ENCODE data around the gene IDE. TPM values are rescaled to one million over a fixed set of nuclear protein-coding genes. Genes with fewer than 3 reads are reported as not detected.
"Not testable (repeated sequence)": the region's sequence is repeated elsewhere in the genome, so short reads cannot be mapped to it uniquely, and the experiment has no call there.

IDE gene
- 30.3 and 45.0 TPM in 2 replicates for total RNA-seq (2014; rRNA removed; shearing (Covaris generic))

DNA sequence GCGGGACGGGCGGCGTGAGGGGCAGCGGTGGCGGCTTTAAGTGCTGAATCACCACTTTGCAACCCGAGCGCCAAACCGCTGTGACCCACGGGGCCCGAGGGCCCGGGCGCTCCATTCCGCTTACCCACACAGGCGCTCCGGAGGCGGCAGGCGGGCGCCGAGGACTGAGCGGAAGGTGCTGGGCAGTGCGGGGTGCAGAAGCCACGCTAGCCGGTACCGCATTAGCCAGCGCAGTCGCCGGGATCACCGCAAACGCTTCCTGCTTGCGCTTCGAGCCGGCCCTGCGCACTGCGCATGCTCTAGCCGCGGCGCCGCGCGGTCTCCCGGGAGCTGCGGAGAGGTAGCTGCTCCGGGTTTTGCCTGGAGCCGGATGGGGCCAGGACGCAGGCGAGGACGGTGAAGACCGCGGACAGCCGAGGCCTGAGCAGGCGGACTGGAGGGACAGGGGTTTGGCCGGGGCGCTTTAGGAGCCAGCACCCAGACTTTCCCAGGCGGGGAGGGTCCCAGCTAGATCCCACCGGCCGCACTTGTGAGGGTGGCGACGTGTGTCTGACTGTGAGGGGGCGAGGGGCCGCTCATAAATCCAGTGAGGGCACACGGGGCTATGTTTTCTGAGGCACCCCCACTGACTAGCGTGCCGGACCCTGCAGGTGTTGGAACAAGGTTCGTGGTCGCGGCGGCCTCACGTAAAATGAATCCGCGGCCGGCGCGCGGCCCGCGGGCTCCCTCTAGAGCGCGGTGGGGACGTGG is at the start of gene IDE:
TSS of gene IDE (minus strand) at position 296 of the 750 bp plus-strand sequence. CDS start at position 222, 74 bp downstream.
- DNase-seq (ENCODE audit: low spot score), result peak; percentile 80
- in situ Hi-C loops (cut with HindIII; ENCODE audit: low sequenced_read_pairs), result no loop called here

DNA sequence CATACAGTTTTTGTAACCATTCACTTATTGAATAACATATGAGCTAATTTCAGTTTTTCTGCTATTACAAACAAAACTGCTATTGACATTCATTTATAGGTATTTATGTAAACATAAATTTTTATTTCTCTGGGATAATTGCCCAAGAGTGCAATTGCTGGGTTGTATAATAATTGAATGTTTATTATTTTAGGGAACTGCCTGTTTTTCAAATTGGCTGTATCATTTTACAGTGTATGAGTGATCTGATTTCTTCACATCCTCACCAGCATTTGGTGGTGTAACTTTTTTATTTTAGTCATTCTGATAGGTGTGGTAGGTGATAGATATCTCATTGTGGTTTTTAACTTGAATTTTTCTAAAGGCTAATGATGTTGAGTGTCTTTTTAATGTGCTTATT is 45.5 kb upstream of the IDE start:
- in situ Hi-C loops (cut with HindIII; ENCODE audit: low sequenced_read_pairs), result no loop called here

DNA sequence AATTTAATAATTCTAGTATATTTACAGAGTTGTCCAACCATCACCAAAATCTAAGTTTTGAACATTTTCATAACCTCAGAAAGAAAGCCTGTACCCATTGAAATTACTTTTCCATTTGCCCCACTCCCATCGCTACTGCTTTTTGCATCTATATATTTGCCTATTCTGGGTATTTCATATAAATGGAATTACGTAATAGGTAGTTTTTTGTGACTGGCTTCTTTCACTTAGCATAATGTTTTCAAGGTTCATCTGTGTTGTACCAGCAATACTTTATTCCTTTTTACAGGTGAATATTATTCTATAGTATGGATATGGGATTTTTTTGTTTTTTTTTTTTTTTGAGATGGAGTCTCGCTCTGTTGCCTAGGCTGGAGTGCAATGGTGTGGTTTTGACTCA is 41.6 kb upstream of the IDE start:
- DNase-seq (ENCODE audit: low spot score), result no peak
- in situ Hi-C loops (cut with HindIII; ENCODE audit: low sequenced_read_pairs), result no loop called here

More for the DNA sequence above, 45.5 kb upstream of the IDE start:
- no peak for DNase-seq (ENCODE audit: low spot score)

DNA sequence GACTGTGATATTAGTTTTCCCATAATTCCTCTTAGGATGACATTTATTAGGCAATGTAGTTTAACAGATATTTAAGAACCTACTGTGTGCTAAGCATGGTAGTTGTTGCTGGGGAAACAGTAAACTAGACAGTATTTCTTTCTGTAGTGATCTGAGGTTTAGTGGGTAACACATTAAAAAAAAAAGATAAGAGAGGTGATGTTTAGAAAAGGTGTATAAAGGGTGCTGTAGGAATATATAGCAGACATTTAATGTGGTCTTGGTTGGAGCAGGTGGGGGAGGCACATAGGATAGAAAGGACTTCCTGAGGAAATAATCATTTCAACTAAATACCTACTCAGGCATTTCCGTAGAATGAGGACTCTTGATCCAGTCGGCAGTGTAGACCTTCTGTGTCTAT is 30.9 kb upstream of the IDE start:
- in situ Hi-C loops (cut with HindIII; ENCODE audit: low sequenced_read_pairs), result no loop called here
- DNase-seq (ENCODE audit: low spot score), result no peak

DNA sequence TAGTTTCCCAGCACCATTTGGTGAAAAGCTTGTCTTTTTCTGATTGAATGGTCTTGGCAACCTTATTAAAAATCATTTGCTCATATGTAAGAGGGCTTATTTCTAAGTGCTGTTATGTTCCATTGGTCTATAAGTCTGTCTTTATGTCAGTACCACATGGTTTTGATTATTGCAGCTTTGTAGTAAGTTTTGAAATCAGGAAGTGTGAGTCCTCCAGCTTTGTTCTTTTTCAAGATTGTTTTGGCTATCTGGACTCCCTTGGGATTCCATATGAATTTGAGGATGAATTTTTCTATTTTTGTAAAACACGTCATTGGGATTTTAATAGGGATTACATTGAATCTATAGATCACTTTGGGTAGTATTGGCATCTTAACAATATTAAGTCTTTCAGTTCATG is 24.4 kb upstream of the IDE start:
- in situ Hi-C loops (cut with HindIII; ENCODE audit: low sequenced_read_pairs), result loop anchor here (10.0 kb wide), 1 partner anchor 46 kb away; no protein-coding TSS in a partner anchor
- no peak for DNase-seq (ENCODE audit: low spot score)

DNA sequence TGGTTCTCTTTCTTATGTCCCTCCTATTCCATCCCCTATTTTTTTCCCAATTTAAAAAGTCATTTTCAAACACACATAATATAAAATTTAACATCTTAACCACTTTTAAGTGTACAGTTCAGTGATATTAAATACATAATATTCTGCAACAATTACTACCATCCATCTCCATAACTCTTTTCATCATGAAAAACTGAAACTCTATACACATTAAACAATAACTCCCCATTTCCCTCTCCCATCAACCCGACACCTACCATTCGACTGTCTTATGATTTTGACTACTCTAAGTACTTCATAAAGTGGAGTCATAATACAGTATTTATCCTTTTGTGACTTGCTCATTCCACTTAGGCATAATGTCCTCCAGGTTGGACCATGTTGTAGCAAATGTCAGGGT is 21.6 kb upstream of the IDE start:
- in situ Hi-C loops (cut with HindIII; ENCODE audit: low sequenced_read_pairs), result loop anchor here (10.0 kb wide), 1 partner anchor 49 kb away; no protein-coding TSS in a partner anchor
- DNase-seq (ENCODE audit: low spot score), result no peak

DNA sequence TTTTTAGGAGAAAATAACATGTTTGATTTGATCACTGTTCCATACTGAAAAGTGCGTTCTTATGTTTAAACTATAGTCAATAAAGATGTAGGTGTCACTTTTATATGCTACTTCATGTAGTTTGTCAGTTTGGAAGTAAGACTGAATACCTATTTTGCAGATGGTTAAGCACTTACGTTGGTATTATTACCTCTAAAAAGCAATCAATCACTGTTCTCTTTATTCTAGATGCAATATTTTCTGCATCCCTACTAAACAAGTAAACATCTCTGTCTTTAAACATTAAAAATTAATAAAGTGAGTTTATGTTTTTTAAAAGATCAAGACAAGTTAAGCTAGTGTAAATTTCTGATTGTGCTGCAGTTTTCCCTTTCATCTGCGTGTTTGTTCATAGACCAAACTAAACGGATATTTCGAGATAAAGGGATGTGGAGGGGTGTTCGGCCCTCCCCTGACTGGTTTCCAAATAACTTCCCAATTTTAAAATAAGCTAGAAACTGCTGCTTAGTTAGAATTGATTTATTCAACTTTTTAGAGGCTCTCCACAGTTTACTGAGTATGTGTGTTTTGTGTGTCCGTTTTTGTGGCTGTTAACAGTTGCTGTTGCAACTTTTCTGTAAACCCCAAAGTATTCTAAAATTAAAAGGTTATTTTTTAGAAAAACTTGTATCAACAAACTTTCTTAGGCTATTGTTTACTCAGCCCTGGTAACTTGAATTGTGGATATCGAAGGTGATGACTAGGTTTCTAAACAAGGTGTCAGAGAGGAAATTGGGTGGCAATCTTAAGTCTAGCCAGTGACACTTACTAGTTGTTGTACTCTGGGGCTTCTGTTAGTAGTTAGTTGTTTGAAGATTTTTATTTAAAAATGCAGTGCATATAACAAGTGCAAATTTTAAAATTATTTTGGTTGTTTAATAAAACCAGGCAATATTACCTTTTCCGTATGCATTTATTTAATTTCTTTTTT is 20.0 kb upstream of the IDE start:
- in situ Hi-C loops (cut with HindIII; ENCODE audit: low sequenced_read_pairs), result loop anchor here (10.0 kb wide), 1 partner anchor 51 kb away; no protein-coding TSS in a partner anchor

DNA sequence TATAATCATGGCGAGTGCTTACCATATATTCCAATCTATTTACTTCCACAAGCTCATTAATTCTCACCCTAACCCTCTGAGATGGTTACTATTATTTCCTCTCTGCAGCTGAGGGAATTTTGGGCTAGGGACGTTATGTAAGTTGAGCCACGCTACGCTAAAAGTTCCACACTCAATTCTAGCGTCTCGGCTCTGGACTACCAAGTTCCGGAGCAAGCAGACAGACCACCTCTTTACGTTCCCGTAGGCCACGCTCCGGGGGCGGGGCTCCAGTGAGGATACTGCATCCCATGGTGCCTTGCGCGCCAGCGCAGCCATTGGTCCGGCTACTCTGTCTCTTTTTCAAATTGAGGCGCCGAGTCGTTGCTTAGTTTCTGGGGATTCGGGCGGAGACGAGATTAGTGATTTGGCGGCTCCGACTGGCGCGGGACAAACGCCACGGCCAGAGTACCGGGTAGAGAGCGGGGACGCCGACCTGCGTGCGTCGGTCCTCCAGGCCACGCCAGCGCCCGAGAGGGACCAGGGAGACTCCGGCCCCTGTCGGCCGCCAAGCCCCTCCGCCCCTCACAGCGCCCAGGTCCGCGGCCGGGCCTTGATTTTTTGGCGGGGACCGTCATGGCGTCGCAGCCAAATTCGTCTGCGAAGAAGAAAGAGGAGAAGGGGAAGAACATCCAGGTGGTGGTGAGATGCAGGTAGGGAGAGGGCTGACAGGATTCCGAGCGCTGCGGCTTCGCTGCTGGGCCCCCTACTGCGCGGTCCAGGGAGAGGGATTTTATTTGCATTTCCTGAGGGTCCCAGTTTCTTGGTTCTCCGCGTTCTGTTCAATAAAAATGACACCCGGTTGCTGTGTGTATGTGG is 19.1 kb upstream of the IDE start, which contains the start of gene KIF11:
TSS of gene KIF11 (plus strand) at position 370 of the 858 bp plus-strand sequence. CDS start at position 616, 246 bp downstream.
- in situ Hi-C loops (cut with HindIII; ENCODE audit: low sequenced_read_pairs), result loop anchor here (10.0 kb wide), 1 partner anchor 52 kb away; no protein-coding TSS in a partner anchor
- DNase-seq (ENCODE audit: low spot score), result peak; percentile 97

More for the DNA sequence above, 20.0 kb upstream of the IDE start:
- DNase-seq (ENCODE audit: low spot score), result peak; percentile 2

DNA sequence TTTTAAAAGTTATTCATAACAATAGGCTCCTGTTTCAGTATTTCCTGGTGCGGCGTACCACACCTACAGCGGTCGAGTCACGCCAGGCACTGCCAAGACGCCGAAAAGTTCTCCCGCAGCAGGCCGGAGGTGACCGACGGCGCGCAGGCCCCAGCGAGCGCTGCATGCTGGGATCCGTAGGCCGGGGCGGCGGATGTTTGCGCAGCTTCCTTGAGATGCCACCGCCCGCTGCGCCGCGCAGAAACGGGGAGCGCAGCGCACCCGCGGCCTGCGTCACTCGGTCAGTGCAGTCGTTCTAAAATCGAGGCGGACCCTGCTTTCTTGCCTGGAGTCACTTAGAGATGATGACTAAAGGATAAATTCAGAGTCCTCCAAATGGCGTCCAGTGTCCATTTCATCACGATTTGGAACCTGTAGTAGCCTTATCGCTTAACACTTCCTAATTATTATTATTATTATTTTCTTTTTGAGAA is 17.7 kb upstream of the IDE start:
- in situ Hi-C loops (cut with HindIII; ENCODE audit: low sequenced_read_pairs), result loop anchor here (10.0 kb wide), 1 partner anchor 53 kb away; no protein-coding TSS in a partner anchor
- DNase-seq (ENCODE audit: low spot score), result peak; percentile 87

DNA sequence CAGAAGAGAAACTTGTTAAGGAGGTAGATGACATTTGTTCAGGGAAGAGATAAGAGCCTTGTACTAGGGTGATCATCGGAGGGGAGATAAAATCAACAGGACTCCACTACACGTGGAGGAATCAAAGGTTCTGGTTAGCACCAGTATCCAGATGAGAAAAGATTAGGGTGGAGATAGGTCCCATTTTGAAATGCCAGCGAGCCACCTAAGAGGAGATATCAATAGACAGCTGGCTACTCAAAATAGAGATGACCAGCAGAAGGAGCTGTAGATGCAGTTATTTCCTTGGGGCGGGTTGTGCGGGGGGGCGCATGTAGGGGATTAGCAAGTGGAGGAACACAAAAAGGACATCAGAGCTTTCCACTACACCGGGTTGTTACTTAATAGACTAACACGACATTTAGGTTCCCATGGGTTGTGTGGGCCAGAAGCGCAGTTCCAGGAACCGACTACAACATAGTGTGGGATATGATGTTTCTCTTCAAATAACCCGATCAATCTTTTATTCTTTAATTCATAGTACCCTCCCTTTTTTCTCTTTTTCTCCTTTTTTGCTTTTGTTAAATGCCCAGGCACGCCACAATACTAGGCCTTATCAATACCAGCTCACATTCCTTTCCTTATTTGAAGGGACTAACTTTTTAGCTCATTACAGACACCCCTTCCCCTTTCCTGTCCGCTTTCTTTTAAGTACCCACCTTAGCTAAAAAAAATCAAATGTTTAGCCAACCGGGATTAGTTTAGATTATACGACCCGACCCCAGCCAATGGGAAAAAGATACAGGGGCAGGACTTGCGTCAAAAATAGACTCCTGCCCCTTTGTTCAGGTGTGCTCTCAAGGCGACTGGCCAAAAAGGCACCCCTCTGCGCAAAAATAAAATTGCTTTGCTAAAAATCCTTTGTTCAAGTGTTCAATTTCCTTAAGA is 17.0 kb upstream of the IDE start:
- in situ Hi-C loops (cut with HindIII; ENCODE audit: low sequenced_read_pairs), result loop anchor here (10.0 kb wide), 1 partner anchor 54 kb away; no protein-coding TSS in a partner anchor
- peak; percentile 36 for DNase-seq (ENCODE audit: low spot score)

DNA sequence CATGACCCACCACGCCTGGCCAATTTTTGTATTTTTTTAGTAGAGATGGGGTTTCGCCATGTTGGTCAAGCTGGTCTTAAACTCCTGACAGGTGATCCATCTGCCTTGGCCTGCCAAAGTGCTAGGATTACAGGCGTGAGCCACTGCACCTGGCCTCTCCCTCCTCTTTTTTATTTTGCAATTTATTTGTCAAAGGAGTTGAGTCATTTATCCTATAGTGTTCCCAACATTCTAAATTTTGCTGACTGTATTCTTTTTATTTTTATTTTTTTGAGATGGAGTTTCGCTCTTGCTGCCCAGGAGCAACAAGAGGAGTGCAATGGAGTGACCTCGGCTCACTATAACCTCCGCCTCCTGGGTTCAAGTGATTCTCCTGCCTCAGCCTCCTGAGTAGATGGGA is 8.5 kb upstream of the IDE start:
- in situ Hi-C loops (cut with HindIII; ENCODE audit: low sequenced_read_pairs); DNase-seq (ENCODE audit: low spot score): not testable (repeated sequence)

DNA sequence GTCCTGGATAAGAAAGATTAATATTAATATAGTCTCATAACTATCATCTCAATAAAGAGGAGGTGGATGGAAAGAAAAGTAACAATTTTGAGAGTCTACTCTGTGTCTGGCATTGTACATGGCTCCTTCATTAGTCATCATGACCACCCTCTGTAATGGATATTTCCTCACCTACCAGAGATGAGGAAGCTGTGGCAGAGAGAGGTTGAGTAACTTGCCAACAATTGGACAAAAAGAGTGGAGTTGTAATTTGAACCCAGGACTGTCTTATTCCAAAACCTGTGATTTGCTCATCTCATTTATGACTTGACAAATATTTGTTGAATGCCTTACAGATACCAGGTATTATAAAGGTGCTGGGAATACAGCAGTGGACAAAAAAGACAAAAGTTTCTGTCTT is 2.1 kb upstream of the IDE start:
- DNase-seq (ENCODE audit: low spot score), result no peak
- in situ Hi-C loops (cut with HindIII; ENCODE audit: low sequenced_read_pairs), result no loop called here

DNA sequence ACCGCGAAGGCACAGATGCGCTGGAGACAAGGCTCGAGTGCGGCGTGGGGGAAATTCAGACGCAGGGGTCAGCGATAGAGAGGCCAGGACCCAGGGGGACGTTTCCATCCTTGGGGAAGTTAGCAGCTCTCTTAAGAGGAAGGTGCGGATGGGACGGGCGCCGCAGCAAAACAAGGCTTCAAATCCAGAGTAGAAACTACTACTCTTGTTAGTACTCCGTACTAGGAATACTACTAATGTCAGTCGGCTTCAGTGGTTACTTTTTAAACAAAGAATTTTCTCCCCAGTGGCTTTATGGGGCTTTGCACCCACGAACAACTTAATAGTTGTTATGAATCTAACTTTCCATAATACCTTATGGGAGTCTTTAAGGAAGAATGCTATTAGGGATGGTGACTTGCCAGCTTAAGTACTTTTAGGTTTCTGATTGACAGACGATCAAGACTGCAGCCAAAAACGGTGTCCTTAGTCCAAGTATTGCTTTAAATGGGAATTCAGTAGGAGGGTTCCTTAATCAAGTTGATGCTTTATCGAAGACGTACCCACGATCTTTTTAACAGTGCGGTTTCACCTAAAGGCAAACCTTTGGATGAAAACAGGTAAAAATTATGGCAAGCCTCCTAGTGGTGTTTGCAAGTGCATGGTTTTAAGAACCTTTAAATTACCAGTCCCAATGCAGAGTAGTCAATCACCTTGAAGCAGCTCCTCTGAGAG is 812 bp upstream of the IDE start:
- DNase-seq (ENCODE audit: low spot score), result no peak
- in situ Hi-C loops (cut with HindIII; ENCODE audit: low sequenced_read_pairs), result no loop called here

DNA sequence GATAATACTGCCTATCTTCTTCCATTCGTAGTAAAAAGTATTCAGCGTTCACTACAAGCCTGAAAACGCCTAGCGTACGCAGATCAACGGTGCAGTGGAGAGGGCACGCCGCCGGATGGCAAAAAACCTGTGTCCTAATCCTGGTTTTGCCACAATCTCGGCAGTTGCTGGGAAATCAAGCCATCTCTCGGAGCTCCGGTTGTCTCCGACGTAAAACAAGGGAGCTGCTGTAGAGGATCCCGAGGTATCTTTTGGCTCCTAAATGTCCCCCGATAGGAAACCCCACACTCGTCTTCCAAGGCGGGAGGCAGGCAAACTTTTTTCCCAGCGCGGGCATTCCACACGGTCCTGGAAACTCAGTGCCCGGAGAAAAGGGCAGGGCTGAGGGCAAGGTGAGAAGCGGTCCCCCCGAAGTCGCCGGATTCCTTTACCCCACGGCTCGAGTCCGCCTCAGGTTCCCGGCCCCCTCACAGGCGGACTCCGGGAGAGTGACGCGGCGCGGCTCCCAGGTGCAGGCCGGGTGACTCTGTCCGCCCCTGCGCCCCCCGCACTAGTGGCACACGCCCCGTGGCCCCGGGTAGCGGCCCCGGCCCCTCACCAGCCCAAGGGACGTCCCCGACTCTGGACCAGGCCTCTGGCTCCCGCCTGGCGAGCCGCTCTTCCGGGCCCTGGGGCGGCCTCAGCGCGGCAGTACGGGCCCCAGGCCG is 649 bp downstream of the IDE start:
- DNase-seq (ENCODE audit: low spot score), result peak; percentile 38
- in situ Hi-C loops (cut with HindIII; ENCODE audit: low sequenced_read_pairs), result no loop called here

DNA sequence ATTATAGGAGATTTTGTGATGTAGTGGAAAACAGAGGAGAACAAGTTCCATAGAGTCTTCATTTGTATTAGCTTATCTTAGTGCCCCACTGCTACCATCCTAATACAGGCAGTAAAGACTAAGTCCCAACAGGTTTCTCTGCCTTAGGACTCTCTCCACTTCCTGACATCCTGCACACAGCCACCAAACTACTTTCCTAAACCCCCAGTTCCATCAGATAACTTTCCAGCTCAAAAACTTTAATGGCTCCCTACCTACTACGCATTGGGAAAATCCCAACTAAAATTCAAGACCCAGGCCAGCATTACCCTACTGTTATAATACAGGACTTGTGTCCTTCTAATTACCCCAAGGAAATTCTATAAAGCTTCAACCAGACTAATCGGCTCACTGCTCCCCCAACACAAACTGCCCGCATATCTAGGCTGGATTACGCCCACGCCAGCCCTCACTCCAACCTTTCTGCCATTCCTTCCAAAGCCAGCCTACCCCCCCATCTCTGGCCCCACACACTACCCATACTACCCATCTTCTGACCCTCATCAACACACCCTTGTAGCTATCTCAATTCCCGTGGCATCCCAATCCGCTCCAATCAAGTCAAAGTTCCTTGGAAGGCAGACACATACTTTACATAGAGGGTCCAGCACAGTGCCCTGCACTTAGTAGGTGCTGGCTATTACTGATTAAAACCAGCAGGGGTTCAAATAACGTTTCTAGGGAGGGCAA is 1.4 kb downstream of the IDE start:
- in situ Hi-C loops (cut with HindIII; ENCODE audit: low sequenced_read_pairs), result no loop called here

DNA sequence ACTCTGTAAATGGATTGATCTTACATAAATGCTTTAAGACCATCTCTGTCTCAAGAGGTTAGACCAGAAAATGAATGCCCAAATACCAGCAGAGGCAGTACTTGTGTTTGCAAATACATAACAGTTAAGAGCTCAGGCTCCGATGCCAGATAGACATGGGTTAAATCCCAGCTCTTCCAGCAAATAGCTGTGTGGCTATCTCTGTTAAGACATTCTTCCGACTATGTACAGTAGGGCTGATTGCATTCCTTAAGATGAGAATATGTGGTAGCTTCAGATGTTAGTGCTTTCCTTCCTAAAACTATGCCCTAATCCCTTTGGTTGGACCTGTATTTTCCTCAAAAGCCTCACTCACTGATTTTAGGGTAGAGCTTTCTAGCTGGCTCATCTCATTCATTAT is 2.2 kb downstream of the IDE start:
- peak; percentile 3 for DNase-seq (ENCODE audit: low spot score)

More for the DNA sequence above, 1.4 kb downstream of the IDE start:
- no peak for DNase-seq (ENCODE audit: low spot score)

More for the DNA sequence above, 2.2 kb downstream of the IDE start:
- in situ Hi-C loops (cut with HindIII; ENCODE audit: low sequenced_read_pairs), result no loop called here
